RWPE1 (cell line): ENCODE data around the gene FSTL4.

ENCODE experiments used
- CTCF ChIA-PET: fragments of 350-600 bp; sonication (Branson Sonifier 250); formaldehyde crosslinking; extraction: SDS; loops from one replicate; lab custom pipeline; 2021; lab: Yijun Ruan, JAX
- POLR2A ChIA-PET: fragments of 400-600 bp; formaldehyde crosslinking; extraction: SDS; loops from one replicate; lab custom pipeline; 2020; ENCODE audit warnings: antibody characterized with exemption; ENCODE audit not compliant: low non-redundant PET; lab: Yijun Ruan, JAX
- DNase-seq: peaks from one replicate; pipeline ENCODE4 v3.0.0; 2012; ENCODE audit warnings: low spot score
- H3K27ac ChIP-seq: fragments of 450-650 bp; 2 replicates; pipeline ENCODE4 v1.5.1; 2017
- TF ChIP-seq, protein P1 (sequence below): fragments of 450-650 bp; conservative IDR thresholded peaks from 2 replicates; pipeline ENCODE4 v1.5.1; 2017; ENCODE audit warnings: low read depth, mild to moderate bottlenecking

The FSTL4 gene

DNA sequence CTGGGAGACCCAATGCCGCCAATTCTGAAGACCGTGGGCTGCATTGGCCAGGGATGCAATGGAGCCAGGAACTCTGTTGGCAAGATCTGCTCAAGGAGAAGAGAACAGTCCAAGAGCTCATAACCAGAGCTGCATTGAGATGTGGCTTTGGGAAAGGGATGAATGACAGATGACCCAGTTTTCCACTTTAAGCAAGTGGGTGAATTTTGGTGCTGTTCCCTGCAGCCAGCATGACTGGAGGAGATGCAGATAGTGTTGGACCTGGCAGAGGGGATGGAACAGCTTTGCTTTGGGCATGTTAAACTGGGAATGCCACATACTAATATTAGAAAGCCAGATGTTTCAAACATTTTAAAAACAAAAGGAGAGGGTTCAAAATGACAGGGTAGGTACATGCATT lies 143.1 kb downstream of the FSTL4 start:
- DNase-seq = no peak
- TF ChIP-seq, protein P1, sequence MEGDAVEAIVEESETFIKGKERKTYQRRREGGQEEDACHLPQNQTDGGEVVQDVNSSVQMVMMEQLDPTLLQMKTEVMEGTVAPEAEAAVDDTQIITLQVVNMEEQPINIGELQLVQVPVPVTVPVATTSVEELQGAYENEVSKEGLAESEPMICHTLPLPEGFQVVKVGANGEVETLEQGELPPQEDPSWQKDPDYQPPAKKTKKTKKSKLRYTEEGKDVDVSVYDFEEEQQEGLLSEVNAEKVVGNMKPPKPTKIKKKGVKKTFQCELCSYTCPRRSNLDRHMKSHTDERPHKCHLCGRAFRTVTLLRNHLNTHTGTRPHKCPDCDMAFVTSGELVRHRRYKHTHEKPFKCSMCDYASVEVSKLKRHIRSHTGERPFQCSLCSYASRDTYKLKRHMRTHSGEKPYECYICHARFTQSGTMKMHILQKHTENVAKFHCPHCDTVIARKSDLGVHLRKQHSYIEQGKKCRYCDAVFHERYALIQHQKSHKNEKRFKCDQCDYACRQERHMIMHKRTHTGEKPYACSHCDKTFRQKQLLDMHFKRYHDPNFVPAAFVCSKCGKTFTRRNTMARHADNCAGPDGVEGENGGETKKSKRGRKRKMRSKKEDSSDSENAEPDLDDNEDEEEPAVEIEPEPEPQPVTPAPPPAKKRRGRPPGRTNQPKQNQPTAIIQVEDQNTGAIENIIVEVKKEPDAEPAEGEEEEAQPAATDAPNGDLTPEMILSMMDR = no peak
- ChIA-PET POLR2A (no interaction called here), CTCF (interaction anchor here (0.6 to 1.3 kb wide), 3 partner anchors 9 to 784 kb away, joined by 3 to 5 read pairs (median 4); no protein-coding TSS in a partner anchor)
- no peak overlapping the region for H3K27ac ChIP-seq

DNA sequence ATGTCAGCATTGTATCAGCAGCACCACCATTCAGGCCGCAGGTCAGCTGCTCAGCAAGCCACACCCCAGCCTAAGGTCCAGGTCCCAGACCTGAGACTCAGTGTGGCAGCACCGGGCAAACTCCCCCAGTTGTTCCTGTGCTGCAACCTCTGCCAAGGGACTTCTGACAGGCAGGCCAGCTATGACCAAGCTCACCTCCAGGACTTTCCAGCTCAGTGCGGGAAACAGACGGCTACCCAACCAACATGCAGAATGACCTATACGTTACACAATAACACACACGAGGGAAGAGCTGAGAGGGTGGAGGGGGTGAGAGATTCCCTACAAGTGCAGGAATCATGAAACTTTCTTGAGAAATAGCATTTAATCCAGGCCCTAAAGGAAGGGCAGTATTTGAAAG lies 143.7 kb downstream of the FSTL4 start:
- TF ChIP-seq, protein P1 = no peak
- H3K27ac ChIP-seq = no peak overlapping the region
- DNase-seq = no peak
- CTCF ChIA-PET = interaction anchor here (0.6 to 1.3 kb wide), 3 partner anchors 8 to 715 kb away, joined by 3 to 5 read pairs (median 4); no protein-coding TSS in a partner anchor
- POLR2A ChIA-PET = no interaction called here

GRCh38 chr5:133467826-133468463 lies 144.4 kb downstream of the FSTL4 start:
- ChIA-PET POLR2A (no interaction called here), CTCF (interaction anchor here (1.0 kb wide), 1 partner anchor 44 kb away, joined by 5 read pairs; no protein-coding TSS in a partner anchor)
- DNase-seq = no peak
- no peak overlapping the region for H3K27ac ChIP-seq
- TF ChIP-seq, protein P1 = no peak

GRCh38 chr5:133467335-133467779 lies 145.0 kb downstream of the FSTL4 start:
- CTCF ChIA-PET = no interaction called here
- H3K27ac ChIP-seq = no peak overlapping the region
- POLR2A ChIA-PET = no interaction called here
- TF ChIP-seq, protein P1 = no peak
- no peak for DNase-seq

GRCh38 chr5:133466556-133467334 lies 145.6 kb downstream of the FSTL4 start:
- TF ChIP-seq, protein P1 = no peak
- H3K27ac ChIP-seq = no peak overlapping the region
- ChIA-PET POLR2A (no interaction called here), CTCF (no interaction called here)
- DNase-seq = no peak

DNA sequence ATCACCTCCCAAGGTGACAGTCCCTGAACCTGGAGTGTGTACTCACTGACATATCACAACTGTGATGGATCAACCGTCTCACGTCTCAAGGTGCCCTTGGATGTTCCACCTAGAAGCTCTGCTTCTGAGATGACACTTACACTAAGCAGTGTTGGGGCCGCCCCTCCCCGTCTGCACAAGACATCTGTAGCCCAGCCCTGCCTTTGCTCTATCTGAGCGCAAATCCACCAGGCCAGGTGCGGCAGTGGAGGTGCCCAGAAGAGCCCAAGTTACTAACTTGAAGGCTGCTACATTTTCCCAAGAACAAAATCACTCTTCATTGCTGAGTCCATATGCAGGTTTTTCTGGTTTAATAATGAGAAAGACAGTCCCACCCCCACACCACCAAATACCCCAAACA lies 148.3 kb downstream of the FSTL4 start:
- TF ChIP-seq, protein P1 = no peak
- POLR2A ChIA-PET = no interaction called here
- CTCF ChIA-PET = no interaction called here
- H3K27ac ChIP-seq = no peak overlapping the region
- DNase-seq = no peak
